ENCODE data around the gene RASGRF1.
"Not testable (repeated sequence)": the region's sequence is repeated elsewhere in the genome, so short reads cannot be mapped to it uniquely, and the experiment has no call there.

The RASGRF1 gene

DNA sequence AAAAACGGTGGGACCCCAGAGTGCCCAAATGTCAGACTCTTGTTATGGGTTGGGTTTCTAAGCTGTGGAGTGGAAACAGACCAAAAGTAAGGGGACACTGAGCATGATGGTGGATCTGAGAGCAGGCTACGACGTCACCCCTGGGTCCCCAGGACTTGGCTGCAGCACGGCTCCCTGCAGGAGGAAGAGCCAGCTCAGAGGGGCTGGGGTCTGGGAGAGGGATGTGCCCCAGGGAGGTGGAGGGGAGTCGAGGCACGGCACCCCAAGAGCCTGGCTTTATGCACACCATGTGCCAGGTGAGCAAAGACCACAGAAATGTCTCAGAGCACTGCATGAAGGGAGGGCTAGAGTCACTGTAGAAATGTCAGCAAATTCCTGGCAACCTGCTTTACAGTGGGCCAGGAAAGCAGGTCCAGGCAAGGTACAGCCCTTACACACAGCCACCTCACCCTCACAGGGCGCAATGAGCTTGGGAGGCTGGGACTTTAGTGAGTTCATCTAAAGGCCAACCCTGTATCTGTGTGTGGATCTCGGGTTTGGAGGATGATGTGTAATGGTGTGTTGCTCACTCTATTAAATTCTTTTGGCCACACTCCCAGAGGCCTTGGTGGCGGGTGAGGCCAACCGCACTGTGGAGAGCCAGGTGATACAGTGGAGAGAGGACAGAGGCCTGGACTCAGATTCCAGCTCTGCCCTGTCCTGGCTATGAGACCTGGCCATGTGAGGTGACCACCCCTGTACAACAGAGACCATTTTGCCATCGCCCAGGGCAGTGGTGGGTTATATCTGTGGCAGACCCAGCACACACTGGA is 159.8 kb downstream of the RASGRF1 start:
- no peak for DNase-seq (ENCODE audit: low read depth, low spot score)
- TF ChIP-seq SUZ12 (IDR thresholded peaks at IDR 0.05; ENCODE audit: extremely low read depth, insufficient read depth, insufficient read length) (no peak), ZNF274 (IDR thresholded peaks at IDR 0.05; ENCODE audit: low read depth, low read length) (no peak), YY1 (IDR thresholded peaks at IDR 0.05; ENCODE audit: insufficient read depth, insufficient read length) (no peak)
- H3K4me1 ChIP-seq (ENCODE audit: insufficient read depth, insufficient read length): no peaks in the 10 kb centered on the region

DNA sequence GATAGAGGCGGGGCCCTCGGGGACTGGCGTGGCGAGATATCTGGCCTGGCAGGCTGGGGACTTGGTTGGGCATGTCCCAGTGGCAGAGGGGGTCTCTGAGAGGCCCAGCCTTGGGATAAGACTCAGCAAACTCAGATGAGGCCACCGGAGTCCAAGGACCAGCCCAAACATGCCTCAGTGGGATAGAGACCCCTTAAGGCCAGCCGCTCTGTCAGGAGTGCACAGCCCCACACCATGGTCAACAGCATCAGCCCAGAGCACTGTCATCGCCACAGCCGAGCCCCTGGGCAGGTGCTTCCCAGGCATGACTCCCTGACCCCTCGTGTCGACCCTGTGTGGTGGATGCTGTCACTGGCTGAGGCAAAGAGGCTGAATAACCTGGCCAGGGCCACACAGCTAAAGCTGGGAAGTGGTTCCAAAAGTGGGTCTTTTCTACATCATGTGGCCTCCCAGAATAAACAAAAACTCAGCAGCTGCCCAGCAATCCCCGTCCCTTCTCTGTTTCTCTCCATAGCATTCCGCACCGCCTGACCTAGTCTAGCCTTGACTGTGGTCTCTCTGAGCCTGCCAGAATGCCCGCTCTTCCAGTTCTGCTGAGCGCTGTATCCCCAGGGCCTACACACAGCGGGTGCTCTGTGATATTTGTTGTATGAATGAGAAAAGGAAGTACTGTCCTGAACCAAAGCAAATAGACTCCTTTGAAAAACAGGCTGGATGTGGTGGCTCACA is 160.9 kb downstream of the RASGRF1 start:
- H3K4me3 ChIP-seq (ENCODE audit: insufficient read length, low read depth): no peak overlapping the region
- DNase-seq (ENCODE audit: low read depth, low spot score): no peak
- TF ChIP-seq ZNF274 (IDR thresholded peaks at IDR 0.05; ENCODE audit: low read depth, low read length) (no peak), YY1 (IDR thresholded peaks at IDR 0.05; ENCODE audit: insufficient read depth, insufficient read length) (no peak), SUZ12 (IDR thresholded peaks at IDR 0.05; ENCODE audit: extremely low read depth, insufficient read depth, insufficient read length) (no peak)
- peaks cover 66% of the 10 kb centered on the region for H3K36me3 ChIP-seq (ENCODE audit: insufficient read depth, insufficient read length, low read length)
- H3K9ac ChIP-seq (ENCODE audit: insufficient read length, low read depth): no peak overlapping the region
- no peaks in the 10 kb centered on the region for H3K27me3 ChIP-seq (ENCODE audit: insufficient read depth, insufficient read length)
- no peaks in the 10 kb centered on the region for H3K4me1 ChIP-seq (ENCODE audit: insufficient read depth, insufficient read length)
- no peaks in the 10 kb centered on the region for H3K9me3 ChIP-seq (ENCODE audit: insufficient read depth, low read length)

More for the DNA sequence above, 159.8 kb downstream of the RASGRF1 start:
- H3K36me3 ChIP-seq (ENCODE audit: insufficient read depth, insufficient read length, low read length): peaks cover 61% of the 10 kb centered on the region
- no peaks in the 10 kb centered on the region for H3K9me3 ChIP-seq (ENCODE audit: insufficient read depth, low read length)
- H3K9ac ChIP-seq (ENCODE audit: insufficient read length, low read depth): no peak overlapping the region
- no peak overlapping the region for H3K4me3 ChIP-seq (ENCODE audit: insufficient read length, low read depth)
- no peaks in the 10 kb centered on the region for H3K27me3 ChIP-seq (ENCODE audit: insufficient read depth, insufficient read length)

DNA sequence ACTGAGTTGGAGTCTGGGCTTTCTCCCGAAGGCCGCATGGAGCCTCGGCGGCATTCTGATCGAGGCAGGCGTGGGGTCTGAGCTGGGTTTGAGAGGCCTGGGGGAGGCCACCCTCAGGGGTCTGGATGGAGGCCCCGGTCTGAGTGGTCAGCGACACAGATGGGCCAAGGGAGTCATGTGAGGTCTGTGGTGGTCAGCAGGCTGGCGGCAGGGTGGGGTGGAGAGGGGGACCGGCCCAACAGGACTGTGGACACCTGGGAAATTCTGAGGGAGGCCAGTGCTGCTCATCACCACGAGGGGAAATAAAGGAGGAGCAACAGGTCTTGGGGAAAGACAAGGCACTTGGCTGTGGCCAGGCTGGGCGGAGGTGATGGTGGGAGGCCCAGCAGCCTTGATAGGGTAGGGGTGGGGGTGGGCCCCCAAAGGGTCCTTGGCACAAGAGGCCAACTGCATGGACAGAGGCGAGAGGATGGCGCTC is 161.9 kb downstream of the RASGRF1 start:
- no peaks in the 10 kb centered on the region for H3K27me3 ChIP-seq (ENCODE audit: insufficient read depth, insufficient read length)
- no peak overlapping the region for H3K4me3 ChIP-seq (ENCODE audit: insufficient read length, low read depth)
- no peak overlapping the region for H3K9ac ChIP-seq (ENCODE audit: insufficient read length, low read depth)
- H3K4me1 ChIP-seq (ENCODE audit: insufficient read depth, insufficient read length): no peaks in the 10 kb centered on the region
- no peak for TF ChIP-seq ZNF274 (IDR thresholded peaks at IDR 0.05; ENCODE audit: low read depth, low read length)
- DNase-seq (ENCODE audit: low read depth, low spot score): no peak
- peaks cover 67% of the 10 kb centered on the region for H3K36me3 ChIP-seq (ENCODE audit: insufficient read depth, insufficient read length, low read length)
- no peaks in the 10 kb centered on the region for H3K9me3 ChIP-seq (ENCODE audit: insufficient read depth, low read length)

DNA sequence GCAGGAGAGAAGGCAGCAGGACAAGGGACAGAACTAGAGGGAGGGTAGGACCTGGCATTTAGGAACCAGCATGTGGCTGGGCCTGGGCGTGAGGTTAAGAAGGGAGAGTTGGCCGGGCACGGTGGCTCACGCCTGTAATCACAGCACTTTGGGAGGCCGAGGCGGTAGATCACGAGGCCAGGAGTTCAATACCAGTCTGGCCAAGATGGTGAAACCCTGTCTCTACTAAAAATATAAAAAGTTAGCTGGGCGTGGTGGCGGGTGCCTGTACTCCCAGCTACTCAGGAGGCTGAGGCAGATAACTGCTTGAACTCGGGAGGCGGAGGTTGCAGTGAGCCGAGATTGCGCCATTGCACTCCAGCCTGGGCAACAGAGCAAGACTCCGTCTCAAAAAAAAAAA is 162.4 kb downstream of the RASGRF1 start:
- not testable (repeated sequence) for H3K4me1 ChIP-seq (ENCODE audit: insufficient read depth, insufficient read length); H3K4me3 ChIP-seq (ENCODE audit: insufficient read length, low read depth); H3K27me3 ChIP-seq (ENCODE audit: insufficient read depth, insufficient read length); H3K9ac ChIP-seq (ENCODE audit: insufficient read length, low read depth); H3K9me3 ChIP-seq (ENCODE audit: insufficient read depth, low read length); DNase-seq (ENCODE audit: low read depth, low spot score)
- H3K36me3 ChIP-seq (ENCODE audit: insufficient read depth, insufficient read length, low read length): peaks cover 64% of the 10 kb centered on the region

DNA sequence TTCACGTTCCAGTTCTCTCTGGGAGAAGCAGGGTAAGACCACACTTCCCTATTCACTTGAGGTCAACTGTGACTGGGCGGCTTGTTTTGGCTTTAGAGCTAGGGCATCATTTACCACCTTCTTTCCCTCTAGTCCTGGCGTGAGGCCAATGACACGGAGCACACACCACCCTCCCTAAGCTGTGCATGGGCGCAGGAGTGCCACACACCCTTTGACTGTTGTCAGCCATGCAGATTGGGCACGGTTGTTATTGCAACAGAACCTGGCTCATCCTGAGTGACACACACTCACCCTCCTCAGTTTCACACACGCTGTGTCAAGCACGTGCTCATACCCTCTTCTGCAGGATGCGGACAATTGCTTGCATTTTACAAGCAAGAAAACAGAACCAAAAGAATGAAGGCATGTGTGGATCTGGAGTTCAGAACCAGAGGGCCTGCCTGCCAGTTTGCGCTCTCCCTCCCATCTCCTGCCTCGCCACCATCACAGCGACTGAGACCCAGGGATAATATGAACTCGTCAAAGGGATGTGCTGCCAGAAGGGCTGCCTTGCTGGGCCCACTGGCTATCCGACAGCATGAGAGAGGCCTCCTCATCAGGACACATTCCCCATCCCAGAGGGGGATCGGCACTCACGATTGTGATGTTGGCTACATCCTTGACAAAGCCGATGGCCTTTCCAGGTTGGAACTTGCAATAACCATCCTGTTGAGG is 163.3 kb downstream of the RASGRF1 start:
- Histone ChIP-seq H3K27me3 (ENCODE audit: insufficient read depth, insufficient read length) (no peaks in the 10 kb centered on the region), H3K9ac (ENCODE audit: insufficient read length, low read depth) (no peak overlapping the region), H3K9me3 (ENCODE audit: insufficient read depth, low read length) (no peaks in the 10 kb centered on the region), H3K4me1 (ENCODE audit: insufficient read depth, insufficient read length) (no peaks in the 10 kb centered on the region), H3K36me3 (ENCODE audit: insufficient read depth, insufficient read length, low read length) (peaks cover 63% of the 10 kb centered on the region), H3K4me3 (ENCODE audit: insufficient read length, low read depth) (no peak overlapping the region)
- DNase-seq (ENCODE audit: low read depth, low spot score): no peak
- TF ChIP-seq YY1 (IDR thresholded peaks at IDR 0.05; ENCODE audit: insufficient read depth, insufficient read length): no peak
- no peak for TF ChIP-seq ZNF274 (IDR thresholded peaks at IDR 0.05; ENCODE audit: low read depth, low read length)
- no peak for TF ChIP-seq SUZ12 (IDR thresholded peaks at IDR 0.05; ENCODE audit: extremely low read depth, insufficient read depth, insufficient read length)

DNA sequence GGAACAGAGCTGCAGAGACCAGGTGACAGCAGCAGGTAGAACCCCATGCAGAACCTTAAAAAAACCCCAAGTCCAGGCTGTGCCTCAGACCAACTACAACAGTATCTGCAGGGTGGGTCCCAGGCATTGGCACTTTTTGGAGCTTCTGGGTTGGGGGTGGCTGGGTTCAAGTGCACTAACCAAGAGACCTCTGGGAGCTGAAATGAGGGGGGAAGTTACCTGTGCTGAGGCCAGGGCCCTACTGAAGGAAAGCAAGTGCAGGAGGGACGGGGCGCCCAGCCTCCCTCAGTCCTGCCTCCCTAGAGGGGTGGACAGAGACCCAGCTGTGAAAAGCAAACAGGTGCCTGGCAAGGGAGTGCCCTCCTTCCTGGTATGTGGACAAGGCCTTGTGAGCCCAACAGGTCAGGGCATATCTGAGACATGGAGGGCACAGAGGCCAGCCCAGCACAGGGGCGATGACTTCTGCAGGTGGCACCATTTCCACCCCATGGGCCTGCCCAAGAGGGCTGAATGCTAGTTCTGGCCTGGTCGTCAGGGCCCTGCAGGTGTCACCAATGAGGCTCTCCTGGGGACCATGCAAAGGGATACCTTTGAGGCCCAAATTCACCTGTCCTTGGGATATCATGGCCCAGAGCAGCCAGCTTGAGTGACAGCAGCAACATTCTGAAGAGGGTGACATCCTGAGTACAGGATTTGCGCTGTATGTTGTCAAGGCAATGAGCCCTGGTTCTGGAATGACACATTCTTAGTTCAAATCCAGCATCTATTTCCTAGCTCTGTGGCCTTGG is 164.4 kb downstream of the RASGRF1 start:
- DNase-seq (ENCODE audit: low read depth, low spot score): no peak
- H3K9me3 ChIP-seq (ENCODE audit: insufficient read depth, low read length): no peaks in the 10 kb centered on the region
- H3K36me3 ChIP-seq (ENCODE audit: insufficient read depth, insufficient read length, low read length): peaks cover 64% of the 10 kb centered on the region
- no peak overlapping the region for H3K9ac ChIP-seq (ENCODE audit: insufficient read length, low read depth)
- H3K27me3 ChIP-seq (ENCODE audit: insufficient read depth, insufficient read length): no peaks in the 10 kb centered on the region
- H3K4me1 ChIP-seq (ENCODE audit: insufficient read depth, insufficient read length): no peaks in the 10 kb centered on the region
- no peak overlapping the region for H3K4me3 ChIP-seq (ENCODE audit: insufficient read length, low read depth)
- TF ChIP-seq SUZ12 (IDR thresholded peaks at IDR 0.05; ENCODE audit: extremely low read depth, insufficient read depth, insufficient read length) (no peak), YY1 (IDR thresholded peaks at IDR 0.05; ENCODE audit: insufficient read depth, insufficient read length) (no peak), ZNF274 (IDR thresholded peaks at IDR 0.05; ENCODE audit: low read depth, low read length) (no peak)

Measured in NT2/D1 (cell line).